NCI-H526 treated with DMSO at 0.1 percent for 48 hours (cell line): Measurements from ENCODE around the gene PPP2R2B.

Experiments used
- DNase-seq: peaks from one replicate; lab custom pipeline; 2025; lab: John Stamatoyannopoulos, UW

Gene PPP2R2B

DNA sequence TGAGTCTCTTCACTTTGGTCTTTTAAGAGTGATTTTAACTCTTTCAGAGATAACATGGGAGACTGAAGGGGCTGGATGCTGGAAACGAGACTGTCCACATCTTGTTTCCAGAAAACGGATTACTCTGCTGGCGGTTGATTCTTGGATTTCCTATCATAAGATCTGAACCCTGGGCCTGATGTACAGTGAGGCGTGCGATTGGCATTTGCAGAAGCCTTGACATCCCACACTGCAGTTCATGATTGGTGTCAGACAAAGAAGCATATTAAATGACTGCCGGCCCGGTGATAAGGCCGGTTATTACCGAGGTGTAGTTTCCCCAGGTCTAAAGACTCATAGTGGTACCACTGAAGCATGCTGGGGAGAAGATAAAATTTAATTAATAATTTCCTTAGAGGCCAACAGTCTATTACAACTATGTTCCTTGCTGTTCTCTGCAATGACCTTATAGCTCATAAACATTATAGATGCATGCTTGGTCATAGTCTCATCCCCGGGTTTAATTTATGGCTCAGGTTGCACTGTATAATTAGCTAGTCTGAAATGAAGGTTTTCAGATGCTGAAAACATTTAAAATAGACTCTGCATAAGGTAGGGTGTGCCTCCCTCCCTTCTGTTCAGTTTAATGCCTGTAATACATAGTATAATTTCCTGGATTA lies 99.2 kb downstream of the PPP2R2B start:
- no peak for DNase-seq

DNA sequence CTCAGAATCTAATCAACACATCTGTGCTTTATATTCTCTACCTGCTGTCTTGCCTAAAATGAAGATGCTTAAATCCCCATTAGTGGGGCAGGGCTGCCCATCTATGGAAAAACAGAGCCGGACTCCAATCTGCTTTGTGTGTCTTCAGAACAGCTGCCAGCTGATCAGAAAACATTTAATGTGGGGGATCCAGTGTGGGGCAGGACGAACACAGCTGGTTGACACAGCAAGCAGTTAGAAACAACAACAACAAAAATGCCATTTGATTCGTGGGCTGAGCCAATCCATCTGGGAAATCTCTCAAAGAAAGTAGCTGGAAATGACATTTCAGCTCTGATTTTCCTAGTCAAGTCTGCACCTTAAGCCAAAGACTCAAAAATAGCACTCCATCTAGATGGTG lies 99.8 kb downstream of the PPP2R2B start:
- no peak for DNase-seq

- DNase-seq = no peak
Observed at GRCh38 chr5:146778261-146778660, 100.3 kb downstream of the PPP2R2B start.

GRCh38 chr5:146772881-146773466 lies 105.6 kb downstream of the PPP2R2B start:
- DNase-seq = no peak

- no peak for DNase-seq
Observed at GRCh38 chr5:146770980-146771379, 107.6 kb downstream of the PPP2R2B start.

GRCh38 chr5:146770546-146770945 lies 108.0 kb downstream of the PPP2R2B start:
- DNase-seq = no peak

DNA sequence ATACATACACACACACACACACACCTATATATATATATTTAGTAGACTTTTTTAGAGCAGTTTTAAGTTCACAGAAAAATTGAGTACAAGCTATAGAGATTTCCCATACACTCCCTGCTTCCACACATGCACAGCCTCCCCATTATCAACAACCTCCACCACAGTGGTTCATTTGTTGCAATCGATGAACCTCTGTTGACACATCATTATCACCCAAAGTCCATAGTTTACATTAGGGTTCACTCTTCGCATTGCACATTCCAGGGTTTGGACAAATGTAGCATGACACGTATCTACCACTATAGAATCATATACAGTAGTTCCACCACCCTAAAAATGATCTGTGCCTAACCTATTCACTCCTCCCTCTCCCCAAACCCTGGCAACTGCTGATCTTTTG lies 111.0 kb downstream of the PPP2R2B start:
- DNase-seq = no peak

DNA sequence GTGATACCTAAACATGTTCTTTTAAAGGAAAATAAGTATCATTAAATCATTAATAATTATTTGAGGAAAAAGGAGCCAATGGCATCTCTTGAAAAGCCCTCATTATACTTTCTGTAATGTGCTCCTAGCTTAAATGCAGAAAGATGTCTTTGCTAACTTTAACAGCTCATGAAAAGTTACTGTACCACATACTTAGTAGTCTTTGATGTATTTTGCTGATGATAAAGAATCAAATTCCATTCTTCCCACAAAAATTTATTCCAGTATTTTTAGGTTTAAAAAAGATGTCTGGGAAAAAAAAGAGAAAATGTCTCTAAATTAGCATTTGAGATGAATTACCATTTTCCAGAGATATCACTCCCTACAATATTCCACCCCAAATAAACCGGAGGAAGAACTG lies 112.5 kb downstream of the PPP2R2B start:
- DNase-seq = no peak

DNA sequence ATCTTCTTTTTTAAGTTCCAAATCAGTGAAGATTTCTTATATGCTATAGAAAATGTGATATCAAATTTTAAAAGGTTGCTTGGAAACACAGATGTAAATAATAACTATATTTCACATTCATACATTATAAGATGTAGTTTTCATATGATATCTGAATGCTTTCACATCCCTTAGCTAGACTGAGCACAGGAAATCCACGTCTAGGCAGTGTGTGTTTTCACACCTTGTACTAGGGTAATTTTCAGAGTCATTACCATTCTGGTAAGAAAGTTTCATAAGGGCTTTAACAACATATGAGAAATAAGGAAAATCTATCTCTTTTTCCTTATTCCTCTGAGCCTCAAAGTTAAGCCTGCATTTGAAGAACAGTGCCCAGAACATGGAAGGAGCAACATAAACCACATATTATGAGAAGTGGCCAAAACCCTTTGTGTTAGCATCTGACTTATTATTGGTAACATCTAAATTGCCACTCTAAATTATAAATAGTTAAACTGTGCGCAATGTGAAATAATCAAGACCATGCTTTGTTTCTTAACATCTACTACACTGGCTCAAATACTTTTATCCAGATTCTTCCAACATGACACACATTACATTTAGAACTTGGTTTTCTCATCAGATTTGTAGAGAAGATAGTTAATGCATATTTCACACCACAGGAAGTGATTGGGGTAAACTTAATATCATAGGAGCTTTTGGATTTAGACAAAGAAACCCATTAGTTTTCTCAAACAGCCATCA lies 113.3 kb downstream of the PPP2R2B start:
- DNase-seq = no peak

DNA sequence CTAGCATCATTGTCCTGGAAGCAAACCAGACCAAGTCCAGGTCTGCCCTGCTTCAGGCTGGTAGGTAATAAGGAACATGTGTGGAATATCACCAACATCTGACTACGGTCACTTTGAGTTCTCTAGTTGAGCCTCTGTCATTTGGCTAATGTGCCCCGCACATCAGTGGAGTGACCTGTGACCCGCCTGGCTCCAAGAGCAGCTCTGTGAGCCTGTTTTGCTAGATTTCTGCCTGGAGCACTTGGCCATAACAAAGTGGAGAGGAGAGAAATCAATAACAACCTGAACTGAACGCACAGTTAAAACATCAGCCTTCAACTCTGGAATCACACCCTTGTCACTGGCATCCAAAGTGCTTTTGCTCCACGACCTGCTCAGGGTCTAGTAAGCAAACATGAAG lies 115.7 kb downstream of the PPP2R2B start:
- no peak for DNase-seq

DNA sequence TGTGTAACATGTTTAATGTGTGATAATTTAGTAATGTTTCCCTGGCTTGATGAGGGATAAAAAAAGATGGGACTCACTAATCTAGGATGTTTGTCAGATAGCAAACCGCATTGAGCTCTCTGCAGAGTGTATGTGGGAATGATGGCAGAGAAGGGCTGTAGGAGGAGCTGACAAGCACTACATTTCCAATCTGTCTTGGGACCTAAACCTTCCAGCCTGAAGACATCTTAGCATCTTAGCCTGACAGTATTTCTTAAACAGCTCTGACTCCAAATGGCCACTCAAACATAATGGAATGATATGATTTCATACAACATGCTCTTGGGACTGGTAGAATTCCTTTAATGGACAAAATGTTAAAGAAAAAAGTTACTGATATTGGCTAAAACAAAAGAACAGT lies 116.7 kb downstream of the PPP2R2B start:
- DNase-seq = no peak

- no peak for DNase-seq
Observed at GRCh38 chr5:146758938-146759337, 119.6 kb downstream of the PPP2R2B start.

DNA sequence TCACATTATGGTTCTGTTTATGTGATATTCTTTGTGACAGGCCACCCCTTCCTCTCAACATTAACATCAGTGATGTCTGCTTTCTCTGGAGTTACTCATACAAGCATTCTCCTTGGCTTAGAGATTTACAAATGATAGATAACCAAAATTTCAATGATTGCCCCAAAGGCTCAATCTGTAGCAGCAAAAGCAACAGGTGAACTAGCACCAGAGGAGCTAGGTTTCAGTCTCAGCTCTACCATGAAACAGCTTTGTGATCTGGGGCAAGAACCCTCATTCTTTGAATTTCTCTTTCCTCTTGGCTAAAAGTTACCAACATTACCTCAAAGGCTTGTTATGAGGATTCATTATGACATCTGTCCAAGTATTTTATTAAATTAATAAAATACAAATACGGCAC lies 120.5 kb downstream of the PPP2R2B start:
- no peak for DNase-seq

DNA sequence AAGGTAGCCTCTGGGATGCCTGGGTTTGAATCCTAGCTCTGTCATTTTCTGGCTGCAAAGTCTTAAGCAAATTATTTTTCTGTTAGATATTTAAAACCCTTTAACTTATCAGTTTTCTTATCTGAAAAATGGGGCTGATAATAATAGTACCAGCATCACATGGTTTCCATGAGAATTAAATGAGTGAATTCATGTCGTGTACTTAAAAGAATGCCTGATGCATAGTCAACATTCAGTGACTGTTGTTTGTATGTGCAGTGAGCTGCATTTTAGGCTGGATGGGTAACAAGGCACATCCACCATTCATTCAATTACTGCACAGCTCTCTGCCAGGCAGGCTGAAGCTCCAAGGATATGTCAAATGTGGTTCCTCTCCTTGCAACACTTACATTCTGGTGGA lies 122.0 kb downstream of the PPP2R2B start:
- no peak for DNase-seq

- no peak for DNase-seq
Observed at GRCh38 chr5:146755793-146756192, 122.8 kb downstream of the PPP2R2B start.

GRCh38 chr5:146754621-146755020 lies 123.9 kb downstream of the PPP2R2B start:
- DNase-seq = no peak

- no peak for DNase-seq
Observed at GRCh38 chr5:146753641-146754040, 124.9 kb downstream of the PPP2R2B start.

DNA sequence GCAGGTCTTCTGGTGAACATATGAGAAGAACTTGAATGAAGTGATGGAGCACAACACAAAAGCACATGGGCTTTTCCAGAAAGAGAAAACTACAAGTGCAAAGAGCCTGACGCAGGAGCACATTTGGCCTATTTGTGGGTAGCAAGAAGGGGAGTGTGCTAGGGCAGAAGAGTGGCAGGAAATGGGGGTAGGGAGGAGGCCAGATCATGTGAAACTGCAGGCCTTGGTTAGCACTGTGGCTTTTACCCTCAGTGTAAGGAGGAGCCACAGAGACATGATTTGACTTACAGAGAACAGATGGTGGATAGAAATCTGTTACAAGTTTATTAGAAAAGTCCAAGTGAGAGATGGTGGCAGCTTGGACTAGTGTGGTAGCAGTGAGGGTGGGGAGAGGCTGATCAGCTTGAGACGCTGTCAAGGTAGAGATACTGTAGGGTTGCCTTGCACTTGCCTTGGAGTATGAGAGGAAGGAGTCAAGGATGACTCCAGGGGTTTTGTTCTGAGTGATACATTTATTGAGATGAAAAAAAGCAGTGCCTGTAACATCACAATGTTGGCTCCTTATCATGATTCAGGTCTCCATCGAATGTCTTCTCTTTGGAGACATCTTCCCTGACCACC lies 126.7 kb downstream of the PPP2R2B start:
- no peak for DNase-seq

DNA sequence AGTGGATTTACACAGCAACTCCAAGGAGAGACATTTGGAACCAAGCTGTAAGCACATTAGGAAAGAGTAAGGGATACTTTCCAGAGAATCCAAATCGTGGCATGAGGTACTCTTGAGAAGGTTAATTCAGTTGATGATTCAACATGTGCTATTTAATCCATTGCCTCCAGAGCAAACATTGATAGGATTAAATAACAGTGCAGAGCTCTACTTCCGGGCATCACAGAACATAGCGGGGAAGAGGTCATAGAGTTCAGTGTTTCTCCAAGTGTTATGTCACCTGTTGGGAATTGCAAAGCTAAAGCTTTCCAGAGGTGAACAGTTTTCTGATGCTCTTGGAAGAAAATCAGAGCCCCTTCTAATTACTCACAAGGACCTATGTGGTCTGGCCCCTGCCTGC lies 127.5 kb downstream of the PPP2R2B start:
- no peak for DNase-seq

DNA sequence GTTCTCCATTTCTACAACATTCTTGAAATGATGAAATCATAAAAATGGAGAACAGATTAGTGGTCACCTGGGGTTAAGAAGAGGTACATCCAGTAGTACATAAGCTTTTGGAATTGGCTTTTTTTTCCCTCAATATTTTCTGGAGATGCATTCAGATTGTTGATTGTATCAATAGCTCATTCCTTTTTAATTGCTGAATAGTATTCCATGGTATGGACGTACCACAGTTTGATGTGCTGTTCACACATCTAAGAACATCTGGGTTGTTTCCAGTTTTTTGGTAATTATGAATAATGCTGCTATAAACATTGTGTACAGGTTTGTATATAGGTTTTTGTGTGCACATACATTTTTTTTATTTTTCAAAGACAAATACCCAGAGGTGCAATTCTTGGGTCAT lies 130.0 kb downstream of the PPP2R2B start:
- DNase-seq = no peak

- no peak for DNase-seq
Observed at GRCh38 chr5:146745931-146746577, 132.5 kb downstream of the PPP2R2B start.

DNA sequence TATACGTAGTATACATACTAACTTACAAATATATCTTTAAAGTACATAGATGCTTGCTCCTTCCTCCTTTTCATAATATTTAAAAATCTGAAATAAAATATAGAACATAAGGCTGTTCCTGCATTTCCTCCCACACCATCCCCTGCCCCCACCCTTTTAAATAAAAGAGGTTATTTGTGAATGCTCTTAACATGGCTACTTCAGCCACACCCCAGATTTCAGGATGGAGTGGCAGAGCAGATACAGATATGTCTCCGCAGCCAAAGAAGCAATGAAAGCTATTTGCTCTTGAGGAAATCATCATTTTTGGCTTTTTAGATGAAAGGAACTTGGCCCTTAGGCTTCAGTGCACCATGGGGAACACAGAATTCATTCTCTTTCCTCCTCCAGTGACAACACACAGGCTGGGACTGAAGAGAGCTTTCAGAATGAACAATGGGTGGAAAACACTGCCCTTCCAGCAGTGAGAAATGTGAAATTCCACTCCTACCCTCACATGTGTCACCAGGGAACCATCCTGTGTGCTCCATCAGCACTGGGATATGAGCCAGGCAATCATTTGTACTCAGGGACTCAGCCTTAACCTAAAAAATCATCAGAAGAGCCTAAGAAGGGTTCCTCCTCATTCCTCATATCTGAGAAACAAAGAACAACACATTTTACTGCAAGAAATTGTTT lies 134.3 kb downstream of the PPP2R2B start:
- no peak for DNase-seq
